Uterus (tissue), 4 donors: ENCODE measurements around the gene HOXD4. TPM values are rescaled to one million over a fixed set of nuclear protein-coding genes. Genes with fewer than 3 reads are reported as not detected.

Source experiments
- DNase-seq, 2 donors: peaks; one replicate each; pipeline ENCODE4 v3.0.0-alpha.2; 2019 to 2020
- H3K27ac ChIP-seq, 2 donors: fragments of 200-600 bp; sonication (generic); 1 replicate in 1 of 2; 2 replicates in 1 of 2; pipeline ENCODE4 v1.5.1; 2016 to 2018
- H3K27me3 ChIP-seq, 2 donors: fragments of 200-600 bp; sonication (generic); one replicate each; pipeline ENCODE4 v1.5.1; 2018 to 2019; ENCODE audit warnings: control low read depth in 1 of 2
- H3K36me3 ChIP-seq, 2 donors: fragments of 200-600 bp; sonication (generic); one replicate each; pipeline ENCODE4 v1.5.1; 2019; ENCODE audit warnings: control low read depth in 1 of 2
- H3K4me1 ChIP-seq, 2 donors: fragments of 200-600 bp; sonication (generic); one replicate each; pipeline ENCODE4 v1.5.1; 2018 to 2019; ENCODE audit warnings: control low read depth in 1 of 2
- H3K4me3 ChIP-seq, 2 donors: fragments of 200-600 bp; sonication (generic); 1 replicate in 1 of 2; 2 replicates in 1 of 2; pipeline ENCODE4 v1.5.1; 2018 to 2019; ENCODE audit warnings: mild to moderate bottlenecking in 1 of 2
- H3K9me3 ChIP-seq, 2 donors: fragments of 200-600 bp; sonication (generic); one replicate each; pipeline ENCODE4 v1.5.1; 2019; ENCODE audit warnings: control low read depth in 1 of 2
- POLR2A ChIP-seq, 2 donors: fragments of 450-650 bp; IDR thresholded peaks; one replicate each; pipeline ENCODE4 v1.6.1; 2016; ENCODE audit warnings: antibody characterized with exemption in 2 of 2, mild to moderate bottlenecking in 1 of 2, moderate library complexity in 1 of 2
- intact Hi-C: fragments of 100-400 bp; cut with DNase I; formaldehyde crosslinking; loops from one replicate; pipeline ENCODE4 v1.15.1; 2023; ENCODE audit warnings: low total_unique reads
- total RNA-seq, 4 donors: library from RNA; depleted of rRNA in 3 of 4; stranded (reverse); fragments of >200 nt in 3 of 4; gene quantifications; one replicate each; pipeline versions ENCODE4 v1.1.0 to v1.2.4, GENCODE V29; 2014 to 2023
- TF ChIP-seq, protein P1 (sequence below), 4 experiments: fragments of 200-600 bp in 2 of 4; fragments of 450-650 bp in 2 of 4; sonication (generic) in 2 of 4; IDR thresholded peaks; one replicate each; pipeline ENCODE4 v1.5.1; 2016 to 2019; ENCODE audit warnings: antibody characterized with exemption in 4 of 4, mild to moderate bottlenecking in 2 of 4, moderate library complexity in 1 of 4
- donor health status: DM: yes; HTN: yes; CAD: no.

Gene HOXD4
- total RNA-seq, 4 donors from 2014 or later: 6.8 to 41.6 (median 13.0) TPM

DNA sequence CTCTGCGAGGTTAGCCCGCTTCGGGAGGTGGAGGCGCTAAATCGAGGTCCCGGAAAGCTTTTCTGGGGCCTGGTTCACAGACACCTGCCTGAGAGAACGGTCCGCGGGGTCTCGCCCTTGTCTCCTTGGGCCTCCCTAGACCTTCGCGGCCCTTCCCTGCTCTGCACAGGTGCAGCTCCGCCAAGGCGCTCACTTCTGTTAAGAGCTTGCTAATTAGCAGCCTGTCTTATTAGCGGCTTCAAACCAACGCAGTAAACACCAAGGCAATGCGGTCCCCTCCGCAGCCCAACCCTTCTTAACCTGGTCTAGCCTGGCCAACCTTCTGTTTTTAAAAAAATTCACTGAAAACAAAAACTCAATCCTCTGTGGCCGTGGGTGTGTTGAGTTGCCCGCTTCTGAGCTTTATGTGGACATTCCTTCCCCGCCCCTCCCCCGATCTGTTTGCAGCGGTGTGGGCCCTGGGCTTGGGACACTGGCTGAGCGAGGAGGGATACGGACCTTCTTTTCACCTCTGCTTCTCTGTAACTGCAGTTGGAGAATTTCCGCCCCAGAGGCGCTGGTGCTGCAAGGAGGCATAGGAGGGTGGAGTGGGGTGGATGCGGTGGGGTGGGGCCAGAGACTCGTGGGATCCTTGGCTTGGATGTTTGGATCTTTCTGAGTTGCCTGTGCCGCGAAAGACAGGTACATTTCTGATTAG lies 3.4 kb upstream of the HOXD4 start:
- intact Hi-C loops: no loop called here

DNA sequence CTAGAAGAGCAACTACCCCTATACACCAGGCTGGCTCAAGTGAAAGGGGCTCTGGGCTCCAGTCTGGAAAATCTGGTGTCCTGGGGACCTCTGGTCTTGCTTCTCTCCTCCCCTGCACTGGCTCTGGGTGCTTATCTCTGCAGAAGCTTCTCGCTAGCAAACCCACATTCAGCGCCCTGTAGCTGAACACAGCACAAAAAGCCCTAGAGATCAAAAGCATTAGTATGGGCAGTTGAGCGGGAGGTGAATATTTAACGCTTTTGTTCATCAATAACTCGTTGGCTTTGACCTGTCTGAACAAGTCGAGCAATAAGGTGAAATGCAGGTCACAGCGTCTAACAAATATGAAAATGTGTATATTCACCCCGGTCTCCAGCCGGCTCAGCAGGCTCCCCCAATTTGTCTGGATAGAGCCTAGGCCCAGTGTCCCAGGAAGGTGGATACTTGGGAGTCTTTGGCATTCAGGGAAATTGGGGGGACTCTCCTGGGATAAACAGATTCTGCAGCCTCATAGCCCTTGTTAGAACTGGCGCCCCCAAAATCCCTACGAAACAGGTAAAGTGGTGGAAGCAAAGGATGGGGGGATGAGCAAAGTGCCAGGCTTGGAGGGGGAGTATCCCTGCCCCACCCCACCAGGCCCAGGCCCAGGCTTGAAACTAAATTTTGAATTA lies 2.5 kb upstream of the HOXD4 start:
- Histone ChIP-seq H3K27me3 (no peaks in the 10 kb centered on the region), H3K9me3 (no peaks in the 10 kb centered on the region), H3K36me3 (no peaks in the 10 kb centered on the region), H3K4me1 (peaks cover 5 to 12% of the 10 kb centered on the region in 2 donors), H3K27ac (peak overlapping the region; percentile 75 to 83), H3K4me3 (no peak overlapping the region)
- intact Hi-C loops: no loop called here
- TF ChIP-seq, protein P1, sequence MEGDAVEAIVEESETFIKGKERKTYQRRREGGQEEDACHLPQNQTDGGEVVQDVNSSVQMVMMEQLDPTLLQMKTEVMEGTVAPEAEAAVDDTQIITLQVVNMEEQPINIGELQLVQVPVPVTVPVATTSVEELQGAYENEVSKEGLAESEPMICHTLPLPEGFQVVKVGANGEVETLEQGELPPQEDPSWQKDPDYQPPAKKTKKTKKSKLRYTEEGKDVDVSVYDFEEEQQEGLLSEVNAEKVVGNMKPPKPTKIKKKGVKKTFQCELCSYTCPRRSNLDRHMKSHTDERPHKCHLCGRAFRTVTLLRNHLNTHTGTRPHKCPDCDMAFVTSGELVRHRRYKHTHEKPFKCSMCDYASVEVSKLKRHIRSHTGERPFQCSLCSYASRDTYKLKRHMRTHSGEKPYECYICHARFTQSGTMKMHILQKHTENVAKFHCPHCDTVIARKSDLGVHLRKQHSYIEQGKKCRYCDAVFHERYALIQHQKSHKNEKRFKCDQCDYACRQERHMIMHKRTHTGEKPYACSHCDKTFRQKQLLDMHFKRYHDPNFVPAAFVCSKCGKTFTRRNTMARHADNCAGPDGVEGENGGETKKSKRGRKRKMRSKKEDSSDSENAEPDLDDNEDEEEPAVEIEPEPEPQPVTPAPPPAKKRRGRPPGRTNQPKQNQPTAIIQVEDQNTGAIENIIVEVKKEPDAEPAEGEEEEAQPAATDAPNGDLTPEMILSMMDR (IDR thresholded peaks at IDR 0.05): no peak
- TF ChIP-seq POLR2A (IDR thresholded peaks at IDR 0.05): no peak
- DNase-seq: no peak

More for the DNA sequence above, 3.4 kb upstream of the HOXD4 start:
- H3K36me3 ChIP-seq: no peaks in the 10 kb centered on the region
- no peaks in the 10 kb centered on the region for H3K27me3 ChIP-seq
- peak overlapping the region in 1 of 2 donors; percentile 15 for H3K4me3 ChIP-seq
- no peaks in the 10 kb centered on the region for H3K9me3 ChIP-seq
- TF ChIP-seq POLR2A (IDR thresholded peaks at IDR 0.05): no peak
- TF ChIP-seq, protein P1 (IDR thresholded peaks at IDR 0.05): no peak
- peaks cover 5 to 17% of the 10 kb centered on the region in 2 donors for H3K4me1 ChIP-seq
- peak in 1 of 2 donors; percentile 27 for DNase-seq
- H3K27ac ChIP-seq: peak overlapping the region; percentile 75 to 83

DNA sequence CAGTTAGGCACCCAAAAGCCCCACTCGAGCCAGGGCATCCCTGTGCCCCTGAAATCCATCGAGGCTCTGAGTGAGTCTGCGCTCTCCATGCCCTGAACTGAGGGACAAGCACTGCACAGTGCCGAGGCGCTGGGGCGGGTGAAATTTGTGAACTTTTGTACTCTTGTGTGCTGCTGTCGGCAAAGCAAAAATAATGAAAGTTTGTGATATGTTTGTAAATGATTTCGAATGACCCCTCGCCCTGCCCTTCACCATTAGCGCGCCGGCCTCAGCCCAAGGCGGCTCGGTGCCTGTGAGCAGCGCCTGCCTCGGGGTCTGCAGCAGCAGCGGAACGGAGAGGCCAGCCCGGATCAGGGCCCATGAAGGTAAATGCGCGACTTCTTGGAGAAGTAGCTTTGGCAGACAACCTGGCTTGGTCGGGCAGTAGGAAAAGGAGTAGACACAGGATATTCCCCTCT lies 1.8 kb upstream of the HOXD4 start:
- intact Hi-C loops: no loop called here
- no peaks in the 10 kb centered on the region for H3K36me3 ChIP-seq
- no peaks in the 10 kb centered on the region for H3K9me3 ChIP-seq
- H3K27me3 ChIP-seq: no peaks in the 10 kb centered on the region
- H3K4me3 ChIP-seq: no peak overlapping the region
- no peak for TF ChIP-seq POLR2A (IDR thresholded peaks at IDR 0.05)
- TF ChIP-seq, protein P1 (IDR thresholded peaks at IDR 0.05): no peak
- peak overlapping the region; percentile 75 to 83 for H3K27ac ChIP-seq
- H3K4me1 ChIP-seq: peaks cover 5 to 12% of the 10 kb centered on the region in 2 donors
- no peak for DNase-seq

DNA sequence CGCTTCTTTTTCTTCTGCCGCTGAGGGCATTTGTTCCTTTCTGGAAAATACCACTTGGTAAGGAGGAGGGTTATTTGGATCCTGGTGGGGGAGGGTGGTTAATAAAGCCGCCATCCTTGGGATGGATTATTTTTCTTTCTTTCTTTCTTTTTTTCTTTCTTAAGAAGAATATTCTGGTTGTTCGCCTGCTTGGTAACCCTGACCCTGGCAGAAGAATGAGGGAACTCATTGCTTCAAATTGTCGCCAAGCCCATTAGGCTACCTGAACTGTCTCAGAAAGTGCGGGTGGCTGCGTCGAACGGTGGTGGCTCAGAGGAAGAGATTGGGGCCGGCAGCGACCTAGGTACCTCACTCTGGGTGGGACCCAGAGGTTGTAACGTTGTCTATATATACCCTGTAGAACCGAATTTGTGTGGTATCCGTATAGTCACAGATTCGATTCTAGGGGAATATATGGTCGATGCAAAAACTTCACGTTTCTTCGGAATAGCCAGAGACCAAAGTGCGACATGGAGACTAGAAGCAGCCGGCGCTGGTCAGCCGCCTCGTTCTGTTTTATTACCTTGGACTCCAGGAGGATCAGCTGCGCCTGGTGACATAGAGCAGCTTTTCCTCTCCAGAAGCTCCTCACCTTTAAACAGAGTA lies 1.3 kb upstream of the HOXD4 start:
- Histone ChIP-seq H3K4me1 (peaks cover 1 to 12% of the 10 kb centered on the region in 2 donors), H3K4me3 (no peak overlapping the region), H3K27ac (peak overlapping the region; percentile 75 to 83), H3K36me3 (no peaks in the 10 kb centered on the region), H3K9me3 (no peaks in the 10 kb centered on the region), H3K27me3 (no peaks in the 10 kb centered on the region)
- intact Hi-C loops: no loop called here
- no peak for TF ChIP-seq POLR2A (IDR thresholded peaks at IDR 0.05)
- TF ChIP-seq, protein P1 (IDR thresholded peaks at IDR 0.05): no peak
- no peak for DNase-seq
